Activated CD4-positive, alpha-beta T cell treated with anti-CD3 and anti-CD28 coated beads, Interleukin-2, amount 10 ng/mL, durations not matched to agents 7 days and 5 days (primary cell): ENCODE data around the gene RBPJL. TPM values are rescaled to one million over a fixed set of nuclear protein-coding genes. Genes with fewer than 3 reads are reported as not detected.

Experiments used
- CTCF ChIA-PET: fragments of 350-600 bp; sonication (Branson Sonifier 250); formaldehyde crosslinking; loops from one replicate; lab custom pipeline; 2021; ENCODE audit warnings: antibody characterized with exemption; lab: Charles Lee
- POLR2A ChIA-PET: fragments of 350-600 bp; sonication (Branson Sonifier 250); formaldehyde crosslinking; loops from one replicate; lab custom pipeline; 2021; ENCODE audit warnings: antibody characterized with exemption; lab: Charles Lee
- DNase-seq: peaks from one replicate; pipeline ENCODE4 v3.0.0-alpha.2; 2020
- H3K27ac Mint-ChIP-seq: one replicate; pipeline ENCODE4 v1.8.0; 2021; ENCODE audit warnings: mild to moderate bottlenecking, moderate library complexity, mixed read lengths
- H3K27me3 Mint-ChIP-seq: one replicate; pipeline ENCODE4 v1.8.0; 2021; ENCODE audit warnings: mixed read lengths
- H3K36me3 Mint-ChIP-seq: one replicate; pipeline ENCODE4 v1.8.0; 2021; ENCODE audit warnings: low read depth, mixed read lengths
- H3K4me1 Mint-ChIP-seq: one replicate; pipeline ENCODE4 v1.8.0; 2021; ENCODE audit warnings: mixed read lengths
- H3K4me3 Mint-ChIP-seq: one replicate; pipeline ENCODE4 v1.8.0; 2021; ENCODE audit warnings: mild to moderate bottlenecking, moderate library complexity, mixed read lengths
- H3K9me3 Mint-ChIP-seq: one replicate; pipeline ENCODE4 v1.8.0; 2021; ENCODE audit warnings: mixed read lengths
- total RNA-seq, 2 experiments: library from RNA; stranded (reverse); gene quantifications; one replicate each; pipeline ENCODE4 v1.2.3, GENCODE V29; 2021

RBPJL gene
- total RNA-seq, 2 experiments from 2014 or later: not detected

GRCh38 chr20:45312241-45312640 is 5.6 kb downstream of the RBPJL start:
- POLR2A ChIA-PET: interaction anchor here (0.6 kb wide), 1 partner anchor 48 kb away, joined by 3 read pairs; no protein-coding TSS in a partner anchor
- no peaks in the 10 kb centered on the region for H3K36me3 Mint-ChIP-seq
- no peak overlapping the region for H3K27ac Mint-ChIP-seq
- H3K27me3 Mint-ChIP-seq: peaks cover 51% of the 10 kb centered on the region
- CTCF ChIA-PET: interaction anchor here (0.6 to 1.5 kb wide), 17 partner anchors 9 to 783 kb away, joined by 3 to 10 read pairs (median 4); partner anchors contain the start of genes SYS1 and YWHAB
- H3K4me3 Mint-ChIP-seq: no peak overlapping the region
- peaks cover 18% of the 10 kb centered on the region for H3K4me1 Mint-ChIP-seq
- no peaks in the 10 kb centered on the region for H3K9me3 Mint-ChIP-seq
- no peak for DNase-seq

- H3K27me3 Mint-ChIP-seq: peaks cover 50% of the 10 kb centered on the region
- no peak for DNase-seq
- no peak overlapping the region for H3K27ac Mint-ChIP-seq
- no peaks in the 10 kb centered on the region for H3K36me3 Mint-ChIP-seq
- no peak overlapping the region for H3K4me3 Mint-ChIP-seq
- ChIA-PET POLR2A (interaction anchor here (0.6 kb wide), 1 partner anchor 47 kb away, joined by 3 read pairs; no protein-coding TSS in a partner anchor), CTCF (interaction anchor here (1.0 to 1.4 kb wide), 4 partner anchors 10 to 458 kb away, joined by 3 to 5 read pairs (median 4); no protein-coding TSS in a partner anchor)
- H3K4me1 Mint-ChIP-seq: peaks cover 26% of the 10 kb centered on the region
- no peaks in the 10 kb centered on the region for H3K9me3 Mint-ChIP-seq
These were observed 6.5 kb downstream of the RBPJL start for GRCh38 chr20:45313065-45313695.

- peaks cover 34% of the 10 kb centered on the region for H3K4me1 Mint-ChIP-seq
- no peaks in the 10 kb centered on the region for H3K9me3 Mint-ChIP-seq
- H3K27me3 Mint-ChIP-seq: peaks cover 48% of the 10 kb centered on the region
- no peak for DNase-seq
- POLR2A ChIA-PET: no interaction called here
- CTCF ChIA-PET: interaction anchor here (1.0 to 1.4 kb wide), 4 partner anchors 11 to 457 kb away, joined by 3 to 5 read pairs (median 4); no protein-coding TSS in a partner anchor
- no peaks in the 10 kb centered on the region for H3K36me3 Mint-ChIP-seq
- no peak overlapping the region for H3K4me3 Mint-ChIP-seq
- H3K27ac Mint-ChIP-seq: no peak overlapping the region
These were observed 7.3 kb downstream of the RBPJL start for GRCh38 chr20:45313943-45314342.

- ChIA-PET CTCF (interaction anchor here (0.6 to 0.7 kb wide), 3 partner anchors 11 to 456 kb away, joined by 3 to 4 read pairs (median 3); no protein-coding TSS in a partner anchor), POLR2A (no interaction called here)
- Mint-ChIP-seq H3K9me3 (no peaks in the 10 kb centered on the region), H3K27me3 (peaks cover 43% of the 10 kb centered on the region), H3K36me3 (no peaks in the 10 kb centered on the region), H3K4me3 (no peak overlapping the region), H3K27ac (no peak overlapping the region), H3K4me1 (peaks cover 43% of the 10 kb centered on the region)
- no peak for DNase-seq
These were observed 9.0 kb downstream of the RBPJL start for GRCh38 chr20:45315672-45316071.

GRCh38 chr20:45316150-45317080 is 9.8 kb downstream of the RBPJL start:
- Mint-ChIP-seq H3K27ac (no peak overlapping the region), H3K4me1 (peaks cover 47% of the 10 kb centered on the region), H3K4me3 (no peak overlapping the region), H3K27me3 (peaks cover 39% of the 10 kb centered on the region), H3K9me3 (no peaks in the 10 kb centered on the region), H3K36me3 (no peaks in the 10 kb centered on the region)
- POLR2A ChIA-PET: no interaction called here
- DNase-seq: no peak
- CTCF ChIA-PET: interaction anchor here (2.8 to 3.6 kb wide), 2 partner anchors 14 to 24 kb away, joined by 15 to 20 read pairs; no protein-coding TSS in a partner anchor

GRCh38 chr20:45317826-45318225 is 11.2 kb downstream of the RBPJL start:
- ChIA-PET POLR2A (interaction anchor here (0.5 to 0.6 kb wide), 2 partner anchors 15 to 147 kb away, joined by 3 read pairs; no protein-coding TSS in a partner anchor), CTCF (interaction anchor here (0.7 to 3.6 kb wide), 9 partner anchors 8 to 350 kb away, joined by 3 to 20 read pairs (median 8); partner anchors contain the start of gene SYS1)
- Mint-ChIP-seq H3K9me3 (no peaks in the 10 kb centered on the region), H3K27ac (no peak overlapping the region), H3K27me3 (peaks cover 34% of the 10 kb centered on the region), H3K4me1 (peaks cover 44% of the 10 kb centered on the region), H3K4me3 (no peak overlapping the region), H3K36me3 (no peaks in the 10 kb centered on the region)
- no peak for DNase-seq

- no peaks in the 10 kb centered on the region for H3K9me3 Mint-ChIP-seq
- peak overlapping the region; percentile 14 for H3K27ac Mint-ChIP-seq
- no peak for DNase-seq
- no peak overlapping the region for H3K4me3 Mint-ChIP-seq
- H3K27me3 Mint-ChIP-seq: peaks cover 32% of the 10 kb centered on the region
- H3K4me1 Mint-ChIP-seq: peaks cover 44% of the 10 kb centered on the region
- CTCF ChIA-PET: interaction anchor here (0.7 to 3.6 kb wide), 22 partner anchors 8 to 639 kb away, joined by 3 to 20 read pairs (median 4); partner anchors contain the start of genes SDC4 and SYS1
- no peaks in the 10 kb centered on the region for H3K36me3 Mint-ChIP-seq
- POLR2A ChIA-PET: interaction anchor here (0.6 kb wide), 1 partner anchor 147 kb away, joined by 3 read pairs; no protein-coding TSS in a partner anchor
These were observed 11.8 kb downstream of the RBPJL start for GRCh38 chr20:45318386-45318939.

- POLR2A ChIA-PET: interaction anchor here (1.0 kb wide), 1 partner anchor 44 kb away, joined by 3 read pairs; the partner anchor contains the start of gene SYS1
- no peak for DNase-seq
These were observed 12.3 kb downstream of the RBPJL start for GRCh38 chr20:45318948-45319347.

GRCh38 chr20:45320948-45321595 is 14.4 kb downstream of the RBPJL start:
- CTCF ChIA-PET: interaction anchor here (0.6 to 1.5 kb wide), 7 partner anchors 18 to 125 kb away, joined by 3 to 4 read pairs (median 3); partner anchors contain the start of gene SYS1

More at GRCh38 chr20:45318948-45319347, 12.3 kb downstream of the RBPJL start:
- peak overlapping the region; percentile 85 for H3K27ac Mint-ChIP-seq
- H3K36me3 Mint-ChIP-seq: no peaks in the 10 kb centered on the region
- H3K4me1 Mint-ChIP-seq: peaks cover 44% of the 10 kb centered on the region
- H3K9me3 Mint-ChIP-seq: no peaks in the 10 kb centered on the region
- H3K4me3 Mint-ChIP-seq: peak overlapping the region; percentile 10
- H3K27me3 Mint-ChIP-seq: peaks cover 29% of the 10 kb centered on the region
- CTCF ChIA-PET: interaction anchor here (0.7 to 3.6 kb wide), 20 partner anchors 9 to 638 kb away, joined by 3 to 20 read pairs (median 4); partner anchors contain the start of genes SDC4 and SYS1

GRCh38 chr20:45322952-45323383 is 16.3 kb downstream of the RBPJL start:
- CTCF ChIA-PET: interaction anchor here (0.9 to 3.8 kb wide), 9 partner anchors 11 to 127 kb away, joined by 3 to 10 read pairs (median 5); partner anchors contain the start of gene SYS1
- H3K27ac Mint-ChIP-seq: no peak overlapping the region
- peaks cover 32% of the 10 kb centered on the region for H3K4me1 Mint-ChIP-seq
- no peak for DNase-seq
- H3K36me3 Mint-ChIP-seq: peaks cover 1% of the 10 kb centered on the region
- no peaks in the 10 kb centered on the region for H3K27me3 Mint-ChIP-seq
- POLR2A ChIA-PET: no interaction called here
- no peaks in the 10 kb centered on the region for H3K9me3 Mint-ChIP-seq
- no peak overlapping the region for H3K4me3 Mint-ChIP-seq

More at GRCh38 chr20:45320948-45321595, 14.4 kb downstream of the RBPJL start:
- DNase-seq: peak; percentile 37
- H3K27me3 Mint-ChIP-seq: peaks cover 14% of the 10 kb centered on the region
- peaks cover 42% of the 10 kb centered on the region for H3K4me1 Mint-ChIP-seq
- peak overlapping the region; percentile 81 for H3K27ac Mint-ChIP-seq
- H3K9me3 Mint-ChIP-seq: no peaks in the 10 kb centered on the region
- no peaks in the 10 kb centered on the region for H3K36me3 Mint-ChIP-seq
- POLR2A ChIA-PET: no interaction called here
- no peak overlapping the region for H3K4me3 Mint-ChIP-seq

- Mint-ChIP-seq H3K27ac (no peak overlapping the region), H3K9me3 (no peaks in the 10 kb centered on the region), H3K36me3 (peaks cover 1% of the 10 kb centered on the region), H3K4me3 (no peak overlapping the region), H3K4me1 (peaks cover 25% of the 10 kb centered on the region), H3K27me3 (no peaks in the 10 kb centered on the region)
- ChIA-PET POLR2A (no interaction called here), CTCF (interaction anchor here (1.1 to 3.8 kb wide), 8 partner anchors 11 to 126 kb away, joined by 3 to 10 read pairs (median 6); partner anchors contain the start of gene SYS1)
- no peak for DNase-seq
These were observed 17.1 kb downstream of the RBPJL start for GRCh38 chr20:45323731-45324130.
